Cerebellar nuclear complex (tissue), 1 donor: Measurements from ENCODE around the gene FKBP11.
A peak's percentile ranks its signal among the peaks of the same experiment; 100 is the strongest.
"Not testable (repeated sequence)": the region's sequence is repeated elsewhere in the genome, so short reads cannot be mapped to it uniquely, and the experiment has no call there.

Experiments
- DNase-seq, 2 experiments: peaks; one replicate each; lab custom pipeline; 2025; lab: John Stamatoyannopoulos, UW

The FKBP11 gene

DNA sequence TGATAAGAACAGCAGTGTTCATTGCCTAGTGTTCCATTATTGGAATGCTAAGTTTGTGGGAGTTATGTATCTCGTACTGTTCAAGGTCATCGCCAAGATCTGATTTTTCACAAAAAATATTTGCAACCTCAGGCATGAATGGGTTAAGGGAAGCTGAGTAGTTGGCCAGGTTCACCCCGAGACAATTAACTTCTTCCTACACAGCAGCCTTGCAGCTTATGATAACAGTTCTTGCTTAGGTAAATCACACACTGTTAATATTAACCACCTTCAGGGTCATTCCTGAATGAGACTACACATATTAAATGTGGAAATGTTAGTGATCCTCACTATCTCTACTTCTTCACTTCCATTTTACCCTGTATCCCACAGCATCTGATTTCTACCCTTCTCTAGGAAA lies 18.0 kb downstream of the FKBP11 start:
- no peak for DNase-seq

DNA sequence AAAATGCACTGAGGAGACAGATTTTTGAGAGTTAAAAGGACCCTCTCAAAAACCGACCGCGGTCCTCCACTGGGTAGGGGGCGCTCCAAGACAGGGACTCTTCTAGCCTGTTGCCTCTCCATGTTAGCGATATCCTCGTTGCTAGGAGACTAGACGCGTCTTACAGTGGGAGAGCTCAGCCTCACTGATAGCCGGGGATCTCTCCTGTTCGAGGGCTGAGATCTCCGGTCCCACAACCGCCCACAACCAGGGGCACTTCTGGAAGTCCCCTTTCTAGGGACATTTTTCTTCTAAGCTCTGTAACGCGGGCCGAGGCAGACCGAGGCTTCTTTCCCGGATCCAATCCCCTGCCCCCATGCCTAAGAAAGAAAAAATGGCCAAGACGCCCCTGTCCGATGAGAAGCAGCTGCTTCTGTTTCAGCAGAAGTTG lies 21.3 kb downstream of the FKBP11 start:
- DNase-seq, result no peak

DNA sequence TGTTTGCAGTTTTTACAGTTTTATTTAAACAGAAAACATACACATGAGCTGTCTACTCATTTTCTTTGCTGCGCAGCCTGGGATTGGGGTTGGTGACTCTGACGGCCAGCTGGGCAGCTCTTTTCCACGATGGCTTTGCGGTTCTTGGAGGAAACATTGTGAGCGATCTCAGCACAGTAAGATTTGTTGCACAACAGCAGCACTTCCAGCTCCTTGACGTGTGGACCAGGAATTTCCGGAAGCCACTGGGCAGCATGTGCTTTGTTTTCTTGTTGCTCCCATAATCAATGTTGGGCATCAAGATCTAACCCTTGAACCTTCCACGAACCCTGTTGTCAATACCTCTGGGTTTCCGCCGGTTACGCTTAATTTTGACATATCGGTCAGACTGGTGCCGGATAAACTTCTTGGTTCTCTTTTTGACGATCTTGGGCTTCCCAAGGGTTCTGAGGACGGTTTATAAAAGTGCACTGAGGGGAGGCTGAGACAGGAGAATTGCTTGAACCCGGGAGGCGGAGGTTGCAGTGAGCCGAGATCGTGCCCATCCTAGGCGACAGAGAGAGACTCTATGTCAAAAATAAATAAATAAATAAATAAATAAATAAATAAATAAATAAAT lies 21.8 kb downstream of the FKBP11 start:
- no peak for DNase-seq

DNA sequence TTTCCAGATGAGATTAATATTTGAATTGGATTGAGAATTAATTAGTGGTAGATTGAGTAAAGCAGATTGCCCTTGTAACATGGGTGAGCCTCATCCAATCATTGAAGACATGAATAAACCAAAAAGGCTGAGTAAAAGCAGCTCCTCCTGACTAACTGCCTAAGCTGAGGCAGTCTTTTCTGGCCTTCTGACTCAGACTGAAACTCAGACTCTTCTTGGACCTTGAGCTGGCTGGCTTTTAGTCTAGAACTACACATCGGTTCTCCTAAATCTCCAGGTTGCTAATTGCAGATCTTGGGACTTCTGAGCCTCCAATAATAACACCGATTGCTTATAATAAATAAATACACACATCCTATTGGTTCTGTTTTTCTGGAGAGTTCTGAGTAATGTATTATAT lies 24.0 kb downstream of the FKBP11 start:
- DNase-seq, result no peak

DNA sequence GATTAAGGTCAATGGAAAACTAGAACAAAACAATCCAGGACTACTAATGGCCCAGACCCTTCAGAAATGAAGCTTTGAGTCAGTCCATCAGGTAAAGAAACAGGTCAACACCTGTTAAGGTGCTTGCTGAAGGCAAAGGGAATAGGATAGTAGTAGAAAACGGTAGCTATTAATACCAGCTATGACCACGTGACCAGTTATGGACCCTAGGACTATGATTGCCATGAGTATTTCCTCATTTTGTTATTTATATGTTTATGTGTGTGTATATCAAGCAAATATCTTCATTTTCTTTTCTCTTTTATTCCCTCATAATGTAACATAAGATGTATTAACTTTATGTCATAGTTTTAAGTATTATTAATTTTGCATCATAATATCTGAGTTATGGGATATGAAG lies 25.6 kb downstream of the FKBP11 start:
- no peak for DNase-seq

DNA sequence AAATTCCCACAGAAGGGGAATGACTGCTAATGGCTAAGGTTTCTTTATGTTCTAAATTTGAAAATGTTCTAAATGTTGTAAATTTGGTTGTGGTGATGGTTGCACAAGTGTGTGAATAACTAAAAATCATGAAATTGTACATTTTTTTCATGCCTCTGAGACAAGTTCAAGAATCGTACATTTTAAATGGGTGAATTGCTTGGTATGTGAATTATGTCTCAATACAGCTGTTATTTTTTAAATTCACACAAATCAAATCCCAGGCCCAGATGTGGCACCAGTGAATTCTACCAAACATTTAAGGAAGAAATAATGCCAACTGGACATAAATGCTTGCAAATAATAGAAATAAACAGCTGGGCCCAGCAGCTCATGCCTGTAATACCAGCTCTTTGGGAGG lies 31.0 kb downstream of the FKBP11 start:
- no peak for DNase-seq

DNA sequence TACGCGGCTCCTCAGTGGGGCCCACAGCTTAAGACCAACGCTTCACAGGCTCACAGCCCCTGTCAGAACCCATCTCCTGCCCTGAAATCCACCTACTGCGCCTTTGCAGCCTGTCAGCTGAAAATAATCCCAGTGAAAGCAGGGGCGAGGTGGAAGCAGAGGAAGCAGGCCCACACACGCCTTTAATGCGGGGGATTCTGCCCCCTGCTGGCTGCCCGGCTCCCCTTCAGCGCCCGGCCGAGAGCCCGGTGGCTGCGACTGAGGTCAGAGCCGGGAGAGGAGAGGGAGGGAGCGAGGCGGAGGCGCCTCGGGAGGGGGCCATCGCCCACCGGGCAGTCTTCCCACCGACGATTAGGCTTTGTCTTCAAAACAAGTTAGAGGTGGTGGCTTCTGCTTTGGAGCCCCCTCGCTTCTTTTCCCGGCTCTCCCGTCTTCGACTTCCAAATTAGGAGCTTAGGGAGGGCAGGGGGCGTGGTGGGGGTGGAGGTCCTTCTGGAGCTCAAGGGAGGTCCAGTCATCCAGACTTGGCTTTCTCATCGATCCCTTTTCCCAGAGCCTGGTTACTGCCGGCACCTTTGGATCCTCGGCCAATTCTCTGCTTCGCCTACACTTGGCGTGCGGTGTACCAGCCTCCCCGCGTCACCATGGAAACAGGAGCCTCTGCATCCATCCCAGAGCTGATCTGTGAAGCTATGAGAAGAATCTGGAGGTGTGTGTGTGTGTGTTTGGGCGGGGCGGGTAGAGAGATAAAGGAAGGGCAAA lies 34.5 kb downstream of the FKBP11 start:
- peak; percentile 42 to 71 for DNase-seq

DNA sequence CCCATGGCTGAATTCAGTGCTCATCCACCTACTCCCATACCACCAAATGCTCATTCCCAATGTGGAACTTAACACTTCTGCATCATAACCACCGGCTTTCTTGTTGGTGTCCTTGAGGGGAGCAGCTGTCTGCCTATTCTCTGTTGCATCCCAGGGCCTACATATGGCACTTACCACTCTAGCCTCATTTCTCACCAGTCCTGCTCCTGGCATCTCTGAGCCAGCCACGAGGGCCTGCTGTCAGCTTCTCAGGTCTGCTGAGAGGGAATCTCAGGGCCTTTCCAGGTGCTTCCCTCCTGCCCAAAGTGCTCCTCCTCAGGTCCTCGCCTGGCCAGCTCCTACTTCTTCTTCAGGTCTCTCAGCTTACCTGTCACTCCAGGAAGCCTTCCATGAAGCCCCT lies 35.6 kb downstream of the FKBP11 start:
- DNase-seq, result no peak

DNA sequence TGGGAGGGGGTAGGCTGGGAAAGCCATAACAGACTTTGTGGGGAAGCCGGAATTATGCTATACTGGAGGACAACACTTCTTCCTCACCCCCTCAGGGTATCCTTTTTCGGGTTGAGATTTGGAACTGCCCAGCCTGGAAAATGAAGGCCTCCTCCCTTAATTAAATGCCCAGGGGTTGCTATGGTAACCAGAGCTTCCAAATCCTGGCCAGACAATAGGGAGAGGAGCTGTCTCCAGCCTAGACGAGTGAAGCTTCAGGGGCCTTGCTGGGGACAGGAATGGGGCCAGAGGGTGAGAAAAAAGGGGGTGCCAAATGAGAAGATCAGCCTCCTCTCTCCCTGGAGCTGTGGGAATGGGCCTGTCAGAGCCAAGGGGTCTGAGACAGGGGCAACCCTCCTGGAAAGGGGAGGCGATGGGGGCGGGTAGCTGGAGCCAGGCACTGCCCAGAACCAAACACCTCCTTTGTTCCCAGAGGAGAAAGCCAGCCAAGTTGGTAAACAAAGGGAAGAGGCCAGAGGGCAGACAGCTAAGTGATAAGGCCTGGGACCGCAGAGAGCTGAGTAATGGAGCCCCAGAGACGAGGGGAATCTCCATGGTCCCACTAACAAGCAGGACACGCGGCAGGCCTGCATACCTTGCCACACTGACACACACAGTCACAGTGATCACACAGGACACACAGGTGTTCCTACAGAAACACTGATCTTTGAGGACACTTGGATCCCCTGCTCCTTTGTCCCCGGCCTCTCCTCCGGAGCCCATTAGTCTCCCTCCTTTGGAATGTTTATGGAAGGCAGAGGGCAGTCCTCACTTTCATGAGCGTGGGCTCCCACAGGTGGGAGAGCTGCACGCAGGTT lies 41.8 kb downstream of the FKBP11 start:
- no peak for DNase-seq

DNA sequence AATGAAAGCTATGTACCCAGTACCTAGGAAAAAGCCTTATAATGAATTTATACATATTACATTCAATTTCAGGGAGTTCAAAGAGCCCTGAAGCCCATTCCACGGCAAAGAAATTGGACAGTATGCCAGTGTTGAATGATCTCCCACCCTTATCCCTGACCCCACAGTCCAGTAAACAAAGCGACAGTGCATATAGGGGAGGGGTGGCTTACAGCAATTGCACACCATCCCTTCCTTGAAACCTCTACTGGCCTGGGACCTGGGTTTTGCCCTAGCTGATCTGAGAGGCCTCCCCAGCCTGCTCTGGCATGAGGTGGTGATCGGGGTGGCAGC lies 42.4 kb downstream of the FKBP11 start:
- DNase-seq, result no peak

DNA sequence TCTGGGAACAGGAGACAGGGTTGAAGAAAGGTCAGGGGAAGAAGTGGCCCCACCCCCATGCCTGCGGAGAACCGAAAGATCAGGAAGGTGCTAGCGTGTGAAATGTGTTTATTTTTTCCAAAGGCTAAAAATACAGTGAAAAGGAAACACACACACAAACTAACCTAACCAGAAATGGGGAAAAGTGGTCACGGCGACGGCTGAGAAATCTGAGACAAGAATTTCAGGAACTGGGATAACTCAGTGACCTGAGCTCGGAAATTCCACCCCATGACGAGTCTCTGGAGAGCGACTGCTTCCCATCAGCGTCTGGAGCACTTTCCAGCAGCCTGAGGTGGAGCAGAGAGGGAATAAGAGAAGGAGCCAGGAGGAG lies 43.0 kb downstream of the FKBP11 start:
- no peak for DNase-seq

DNA sequence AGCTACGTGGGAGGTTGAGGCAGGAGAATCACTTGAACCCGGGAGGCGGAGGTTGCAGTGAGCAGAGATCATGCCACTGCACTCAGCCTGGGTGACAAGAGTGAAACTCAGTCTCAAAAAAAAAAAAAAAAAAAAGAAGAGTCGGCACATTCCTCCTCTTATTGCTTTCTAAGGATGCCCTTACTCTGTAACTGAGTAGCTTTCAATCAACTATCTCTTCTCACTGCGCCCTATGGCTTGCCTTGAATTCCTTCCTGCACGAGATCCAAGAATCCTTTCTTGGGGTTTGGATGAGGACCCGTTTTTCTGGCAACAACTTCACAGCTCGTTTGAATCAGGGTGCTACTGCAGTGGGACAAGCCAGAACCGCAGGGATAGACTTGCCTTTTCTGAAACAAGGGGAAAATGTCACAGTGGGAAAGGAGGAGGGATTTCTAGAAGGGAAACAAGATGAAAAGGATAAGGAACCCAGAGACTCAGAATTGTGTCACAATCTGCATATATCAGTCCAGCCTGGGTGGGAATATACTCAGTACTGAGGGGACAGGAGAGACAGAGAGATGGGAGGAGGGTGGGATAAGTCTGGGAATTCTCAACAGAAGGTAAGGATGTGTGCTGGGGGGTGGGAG lies 43.5 kb downstream of the FKBP11 start:
- DNase-seq, result no peak

DNA sequence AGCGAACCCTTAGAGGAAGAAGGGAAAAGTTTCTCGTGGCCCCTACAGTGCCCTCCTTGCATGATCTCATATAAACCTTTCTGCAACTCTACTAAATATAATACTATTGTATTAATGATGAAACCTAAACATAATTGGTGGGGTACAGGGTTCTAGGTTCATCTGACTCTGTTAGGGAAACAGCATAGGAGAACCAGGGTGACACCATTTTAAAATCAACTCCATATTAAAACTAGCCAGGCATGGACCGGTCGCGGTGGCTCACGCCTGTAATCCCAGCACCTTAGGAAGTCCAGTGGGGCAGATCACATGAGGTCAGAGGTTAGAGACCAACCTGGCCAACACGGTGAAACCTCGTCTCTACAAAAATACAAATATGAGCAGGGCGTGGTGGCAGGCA lies 44.6 kb downstream of the FKBP11 start:
- no peak for DNase-seq

DNA sequence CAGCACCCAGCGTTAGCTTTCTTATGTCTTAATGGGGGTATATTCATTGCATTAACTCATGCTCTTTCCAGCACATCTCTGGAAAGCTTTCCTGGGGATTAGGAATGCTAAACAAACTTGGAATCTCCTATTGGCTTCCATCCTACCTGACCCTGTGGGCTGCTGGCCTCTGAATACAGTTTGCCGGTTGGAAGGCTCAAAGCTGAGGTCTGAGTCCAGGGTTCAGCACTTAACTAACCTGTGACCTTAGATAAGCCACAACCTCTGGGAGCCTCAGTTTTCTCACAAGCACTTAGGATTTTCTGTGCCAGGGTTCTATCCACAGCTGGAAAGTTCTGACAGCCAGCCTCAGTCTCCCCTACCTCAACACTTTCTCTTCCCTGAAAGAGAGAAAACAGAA lies 46.7 kb downstream of the FKBP11 start:
- DNase-seq, result no peak

DNA sequence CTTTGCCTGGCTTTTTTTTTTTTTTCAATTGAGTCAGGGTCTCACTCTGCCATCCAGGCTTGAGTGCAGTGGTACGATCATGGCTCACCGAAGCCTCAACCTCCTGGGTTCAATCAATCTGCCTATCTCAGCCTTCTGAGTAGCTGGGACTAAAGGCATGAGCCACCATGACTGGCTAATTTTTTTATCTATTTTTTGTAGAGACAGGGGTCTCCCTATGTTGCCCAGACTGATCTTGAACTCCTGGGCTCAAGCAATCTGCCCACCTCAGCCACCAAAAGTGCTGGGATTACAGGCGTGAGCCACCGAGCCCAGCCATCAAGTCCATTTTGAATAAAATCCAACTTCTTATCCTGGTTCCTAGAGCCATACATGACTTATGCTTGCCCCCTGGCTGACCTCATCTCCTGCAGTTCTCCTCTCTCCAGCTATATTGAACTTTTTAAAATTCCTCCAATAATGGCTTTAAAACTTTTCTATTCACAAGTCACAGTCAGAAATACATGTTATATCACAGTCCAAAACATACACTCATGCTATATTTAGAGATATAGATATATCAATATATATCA lies 49.3 kb downstream of the FKBP11 start:
- DNase-seq, result no peak

DNA sequence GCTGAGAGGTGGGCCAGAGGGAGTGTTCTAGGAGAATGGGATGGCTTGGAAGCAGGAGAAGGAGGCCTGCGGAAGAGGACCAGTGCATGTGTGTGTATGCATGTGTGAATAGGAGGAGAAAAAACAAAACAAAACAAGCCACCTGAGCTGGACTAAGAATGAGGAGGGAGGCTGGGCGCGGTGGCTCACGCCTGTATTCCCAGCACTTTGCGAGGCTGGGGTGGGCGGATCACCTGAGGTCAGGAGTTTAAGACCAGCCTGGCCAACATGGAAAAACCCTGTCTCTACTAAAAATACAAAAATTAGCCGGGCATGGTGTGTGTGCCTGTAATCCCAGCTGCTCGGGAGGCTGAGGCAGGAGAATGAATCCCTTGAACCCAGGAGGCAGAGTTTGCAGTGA lies 51.8 kb downstream of the FKBP11 start:
- DNase-seq, result not testable (repeated sequence)

DNA sequence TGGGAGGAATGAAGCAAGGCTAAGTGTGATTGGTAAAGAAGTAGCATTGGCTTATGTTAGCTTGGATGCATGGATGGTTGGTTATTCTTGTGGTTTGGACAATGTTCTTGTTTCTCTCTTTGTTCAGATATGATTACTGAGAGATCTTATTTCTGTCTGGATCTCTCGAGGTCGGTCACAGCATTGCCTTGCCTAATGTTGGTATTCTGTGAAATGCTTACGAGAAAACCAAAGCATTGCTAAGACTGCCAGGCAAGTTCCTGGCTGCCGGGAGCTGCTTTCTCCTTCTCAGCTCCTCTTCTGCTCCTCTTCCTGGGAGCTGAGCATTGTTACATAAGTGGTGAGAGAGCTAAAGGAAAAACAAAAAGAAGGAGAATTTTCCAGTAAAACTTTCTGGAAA lies 52.2 kb downstream of the FKBP11 start:
- DNase-seq, result no peak
